Liver (tissue), 3 donors: ENCODE measurements around the gene RAI14.

Experiments used
- EGR1 ChIP-seq, 2 donors: IDR thresholded peaks; 2 replicates each; pipeline ENCODE4 v1.6.1; 2016 to 2018; ENCODE audit warnings: antibody characterized with exemption in 2 of 2, low read depth in 2 of 2
- YY1 ChIP-seq: IDR thresholded peaks from 2 replicates; pipeline ENCODE4 v1.6.1; 2016; ENCODE audit warnings: antibody characterized with exemption, mild to moderate bottlenecking
- TF ChIP-seq, protein P1 (sequence below): fragments of 150-350 bp; IDR thresholded peaks from 2 replicates; pipeline ENCODE4 v1.5.1; 2017; ENCODE audit warnings: improper control_type of control experiment, low read depth, low read length; ENCODE audit not compliant: missing input control
- donor health status: healthy.
- donor health status: healthy.

DNA sequence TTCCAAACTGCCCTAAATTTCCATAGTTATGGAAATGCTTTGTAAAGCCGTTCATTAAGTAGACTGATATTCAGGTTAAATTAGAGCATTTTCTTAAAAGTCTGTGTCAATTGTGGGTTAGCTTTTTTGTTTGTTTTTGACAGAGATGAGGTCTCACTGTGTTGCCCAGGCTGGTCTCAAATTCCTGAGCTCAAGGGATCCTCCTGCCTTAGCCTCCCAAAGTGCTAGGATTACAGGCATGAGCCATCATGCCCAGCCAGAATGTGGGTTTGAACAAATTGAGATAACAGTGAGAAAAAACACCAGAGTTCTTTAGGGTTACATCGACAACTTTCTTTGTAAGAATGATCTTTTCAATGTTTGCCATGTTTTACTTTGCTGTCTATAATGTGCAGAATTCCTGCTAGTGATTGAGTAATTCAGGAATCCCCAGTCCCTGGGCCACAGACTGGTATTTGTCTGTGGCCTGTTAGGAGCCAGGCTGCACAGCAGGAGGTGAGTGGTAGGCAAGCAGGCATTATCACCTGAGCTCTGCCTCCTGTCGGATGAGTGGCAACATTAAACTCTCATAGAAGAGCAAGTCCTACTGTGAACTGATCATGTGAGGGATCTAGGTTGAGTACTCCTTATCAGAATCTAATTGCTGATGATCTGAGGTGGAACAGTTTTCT is 80.5 kb downstream of the RAI14 start:
- TF ChIP-seq, protein P1, sequence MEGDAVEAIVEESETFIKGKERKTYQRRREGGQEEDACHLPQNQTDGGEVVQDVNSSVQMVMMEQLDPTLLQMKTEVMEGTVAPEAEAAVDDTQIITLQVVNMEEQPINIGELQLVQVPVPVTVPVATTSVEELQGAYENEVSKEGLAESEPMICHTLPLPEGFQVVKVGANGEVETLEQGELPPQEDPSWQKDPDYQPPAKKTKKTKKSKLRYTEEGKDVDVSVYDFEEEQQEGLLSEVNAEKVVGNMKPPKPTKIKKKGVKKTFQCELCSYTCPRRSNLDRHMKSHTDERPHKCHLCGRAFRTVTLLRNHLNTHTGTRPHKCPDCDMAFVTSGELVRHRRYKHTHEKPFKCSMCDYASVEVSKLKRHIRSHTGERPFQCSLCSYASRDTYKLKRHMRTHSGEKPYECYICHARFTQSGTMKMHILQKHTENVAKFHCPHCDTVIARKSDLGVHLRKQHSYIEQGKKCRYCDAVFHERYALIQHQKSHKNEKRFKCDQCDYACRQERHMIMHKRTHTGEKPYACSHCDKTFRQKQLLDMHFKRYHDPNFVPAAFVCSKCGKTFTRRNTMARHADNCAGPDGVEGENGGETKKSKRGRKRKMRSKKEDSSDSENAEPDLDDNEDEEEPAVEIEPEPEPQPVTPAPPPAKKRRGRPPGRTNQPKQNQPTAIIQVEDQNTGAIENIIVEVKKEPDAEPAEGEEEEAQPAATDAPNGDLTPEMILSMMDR = peak; percentile 6
- TF ChIP-seq EGR1 (IDR thresholded peaks at IDR 0.05; ENCODE audit: low read depth in 2 of 2) (no peak), YY1 (no peak)
